Occipital lobe (tissue), 2 donors: ENCODE measurements around the gene PACS2. TPM values are rescaled to one million over a fixed set of nuclear protein-coding genes. Genes with fewer than 3 reads are reported as not detected.

ENCODE experiments used
- DNase-seq: peaks from one replicate; lab custom pipeline; 2025; lab: John Stamatoyannopoulos, UW
- total RNA-seq: library from RNA; depleted of rRNA; stranded (reverse); fragments of >200 nt; gene quantifications from one replicate; pipeline ENCODE4 v1.2.3, GENCODE V29; 2014

PACS2 gene
- total RNA-seq, 1 donor from 2014 or later = 75.8 TPM

GRCh38 chr14:105367116-105368031, 52.8 kb downstream of the PACS2 start:
- DNase-seq = no peak

- no peak for DNase-seq
Measured at GRCh38 chr14:105368032-105368417, 53.5 kb downstream of the PACS2 start.

GRCh38 chr14:105368426-105368825, 53.9 kb downstream of the PACS2 start:
- DNase-seq = no peak

- DNase-seq = no peak
Measured at GRCh38 chr14:105368910-105369652, 54.5 kb downstream of the PACS2 start.

- no peak for DNase-seq
Measured at GRCh38 chr14:105369653-105370040, 55.1 kb downstream of the PACS2 start.

- no peak for DNase-seq
Measured at GRCh38 chr14:105374389-105374788, 59.8 kb downstream of the PACS2 start.

- DNase-seq = no peak
Measured at GRCh38 chr14:105375635-105376057, 61.1 kb downstream of the PACS2 start.

GRCh38 chr14:105376521-105377440, 62.2 kb downstream of the PACS2 start:
- DNase-seq = no peak

- no peak for DNase-seq
Measured at GRCh38 chr14:105377555-105378182, 63.1 kb downstream of the PACS2 start.

GRCh38 chr14:105378199-105378598, 63.7 kb downstream of the PACS2 start:
- no peak for DNase-seq

- DNase-seq = no peak
Measured at GRCh38 chr14:105378873-105379685, 64.5 kb downstream of the PACS2 start.

GRCh38 chr14:105379946-105380345, 65.4 kb downstream of the PACS2 start:
- no peak for DNase-seq

GRCh38 chr14:105380756-105381155, 66.2 kb downstream of the PACS2 start:
- DNase-seq = no peak

- DNase-seq = no peak
Measured at GRCh38 chr14:105381446-105382342, 67.1 kb downstream of the PACS2 start.

GRCh38 chr14:105382343-105383082, 68.0 kb downstream of the PACS2 start:
- no peak for DNase-seq

GRCh38 chr14:105383083-105383730, 68.7 kb downstream of the PACS2 start:
- no peak for DNase-seq

- no peak for DNase-seq
Measured at GRCh38 chr14:105384041-105384557, 69.6 kb downstream of the PACS2 start.
